GM23338 (cell line): ENCODE results near the gene BMP8B. TPM values are rescaled to one million over a fixed set of nuclear protein-coding genes. Genes with fewer than 3 reads are reported as not detected.
"Not testable (repeated sequence)": the region's sequence is repeated elsewhere in the genome, so short reads cannot be mapped to it uniquely, and the experiment has no call there.

Experiments
- ATAC-seq: fragments of 200-7000 bp; cut with Tn5 transposase; 3 replicates; pipeline ENCODE4 v1.9.1; 2020
- DNase-seq: peaks from one replicate; pipeline ENCODE4 v3.0.0-alpha.2; 2015; ENCODE audit warnings: low spot score
- H2AFZ ChIP-seq: fragments of 200-600 bp; sonication (generic); 2 replicates; pipeline ENCODE4 v1.8.0; 2016; ENCODE audit warnings: antibody characterized with exemption, mild to moderate bottlenecking, moderate library complexity
- H3F3A ChIP-seq: fragments of 200-600 bp; sonication (generic); replicated peaks from 2 replicates; pipeline ENCODE4 v1.8.0; 2017; ENCODE audit warnings: antibody characterized with exemption, mixed run types, low read depth
- H3K27ac ChIP-seq: fragments of 200-600 bp; sonication (generic); 2 replicates; pipeline ENCODE4 v1.6.1; 2016; ENCODE audit warnings: low read depth
- H3K27me3 ChIP-seq: fragments of 200-600 bp; sonication (generic); 2 replicates; pipeline ENCODE4 v1.8.0; 2016; ENCODE audit warnings: mild to moderate bottlenecking, mixed run types, moderate library complexity; ENCODE audit not compliant: insufficient read depth
- H3K36me3 ChIP-seq: fragments of 200-600 bp; sonication (generic); 2 replicates; pipeline ENCODE4 v1.8.0; 2016; ENCODE audit warnings: mild to moderate bottlenecking; ENCODE audit not compliant: insufficient read depth
- H3K4me1 ChIP-seq: fragments of 200-600 bp; sonication (generic); 2 replicates; pipeline ENCODE4 v1.8.0; 2016; ENCODE audit warnings: mild to moderate bottlenecking, moderate library complexity; ENCODE audit not compliant: insufficient read depth
- H3K4me2 ChIP-seq: fragments of 200-600 bp; sonication (generic); 2 replicates; pipeline ENCODE4 v1.7.1; 2017; ENCODE audit warnings: mixed run types
- H3K4me3 ChIP-seq: fragments of 200-600 bp; sonication (generic); 2 replicates; pipeline ENCODE4 v1.6.1; 2016; ENCODE audit warnings: mixed run types
- H3K79me2 ChIP-seq: fragments of 200-600 bp; sonication (generic); replicated peaks from 2 replicates; pipeline ENCODE4 v1.8.0; 2017; ENCODE audit warnings: mild to moderate bottlenecking; ENCODE audit not compliant: insufficient read depth
- H3K9me2 ChIP-seq: fragments of 200-600 bp; sonication (generic); 2 replicates; pipeline ENCODE4 v1.8.0; 2017; ENCODE audit not compliant: insufficient read depth
- H4K20me1 ChIP-seq: fragments of 200-600 bp; sonication (generic); replicated peaks from 2 replicates; pipeline ENCODE4 v1.8.0; 2017; ENCODE audit warnings: mild to moderate bottlenecking; ENCODE audit not compliant: insufficient read depth
- H3K27ac Mint-ChIP-seq: 2 replicates; pipeline ENCODE4 v1.8.0; 2020; ENCODE audit warnings: inconsistent platforms, mild to moderate bottlenecking, moderate library complexity, mixed read lengths
- H3K27me3 Mint-ChIP-seq: 3 replicates; pipeline ENCODE4 v1.8.0; 2022; ENCODE audit warnings: low read depth, mild to moderate bottlenecking, moderate library complexity, mixed read lengths, inconsistent platforms; ENCODE audit not compliant: insufficient read depth, poor library complexity
- H3K36me3 Mint-ChIP-seq: 3 replicates; pipeline ENCODE4 v1.8.0; 2021; ENCODE audit warnings: low read depth, mild to moderate bottlenecking, inconsistent platforms, moderate library complexity, mixed read lengths
- H3K4me1 Mint-ChIP-seq: 3 replicates; pipeline ENCODE4 v1.8.0; 2020; ENCODE audit warnings: mild to moderate bottlenecking, inconsistent platforms, mixed read lengths
- H3K4me3 Mint-ChIP-seq: 3 replicates; pipeline ENCODE4 v1.8.0; 2021; ENCODE audit warnings: moderate library complexity, mild to moderate bottlenecking, inconsistent platforms, mixed read lengths
- H3K9me3 Mint-ChIP-seq: 3 replicates; pipeline ENCODE4 v1.8.0; 2020; ENCODE audit warnings: moderate library complexity, mild to moderate bottlenecking, inconsistent platforms, mixed read lengths
- CTCF ChIP-seq, 2 experiments: fragments of 200-600 bp in 1 of 2; sonication (generic) in 1 of 2; conservative IDR thresholded peaks; 2 replicates each; pipeline versions ENCODE4 v1.5.1 to v1.6.1; 2016 to 2017; ENCODE audit warnings: antibody characterized with exemption in 2 of 2, low read depth in 2 of 2, mild to moderate bottlenecking in 2 of 2, moderate library complexity in 1 of 2
- EZH2 ChIP-seq: fragments of 200-600 bp; sonication (generic); IDR thresholded peaks from one replicate; pipeline ENCODE4 v1.8.0; 2017; ENCODE audit warnings: antibody characterized with exemption, mild to moderate bottlenecking, low read depth; ENCODE audit not compliant: unreplicated experiment
- JUNB ChIP-seq: IDR thresholded peaks from one replicate; pipeline ENCODE4 v1.6.1; 2016; ENCODE audit warnings: antibody characterized with exemption; ENCODE audit not compliant: unreplicated experiment
- POLR2AphosphoS5 ChIP-seq: IDR thresholded peaks from 2 replicates; pipeline ENCODE4 v1.6.1; 2016; ENCODE audit warnings: antibody characterized with exemption, low read depth
- REST ChIP-seq: IDR thresholded peaks from one replicate; pipeline ENCODE4 v1.6.1; 2018; ENCODE audit warnings: antibody characterized with exemption; ENCODE audit not compliant: unreplicated experiment
- ZNF114 ChIP-seq: fragments of 250-450 bp; sonication (Bioruptor Pico); IDR thresholded peaks from 2 replicates; pipeline ENCODE4 v1.5.0; 2020; ENCODE audit warnings: mild to moderate bottlenecking, moderate library complexity
- ZNF331 ChIP-seq: fragments of 250-450 bp; sonication (Bioruptor Pico); IDR thresholded peaks from 2 replicates; pipeline ENCODE4 v1.5.0; 2020; ENCODE audit warnings: low read depth, mild to moderate bottlenecking, moderate library complexity
- polyA plus RNA-seq: library from polyadenylated mRNA; unstranded; fragments of >200 nt; fragmentation: Nextera tagmentation; extraction: Ambion mirVana; gene quantifications from 2 replicates; pipeline ENCODE4 v1.2.1, GENCODE V29; 2016
- total RNA-seq: library from RNA; depleted of rRNA; stranded (reverse); fragments of >200 nt; shearing (Covaris generic); gene quantifications from 2 replicates; pipeline ENCODE4 v1.2.3, GENCODE V29; 2014
- TF ChIP-seq, protein P1 (sequence below): IDR thresholded peaks from 2 replicates; pipeline ENCODE4 v1.6.1; 2016; ENCODE audit warnings: antibody characterized with exemption

BMP8B gene
- total and polyA plus RNA-seq, 2 experiments from 2014 or later: 0.16 to 0.90 TPM

- peaks cover 6% of the 10 kb centered on the region; the same call in 2 of the 3 replicates for H3K4me1 Mint-ChIP-seq
Measured at GRCh38 chr1:39828734-39829133, 40.1 kb upstream of the BMP8B start.

DNA sequence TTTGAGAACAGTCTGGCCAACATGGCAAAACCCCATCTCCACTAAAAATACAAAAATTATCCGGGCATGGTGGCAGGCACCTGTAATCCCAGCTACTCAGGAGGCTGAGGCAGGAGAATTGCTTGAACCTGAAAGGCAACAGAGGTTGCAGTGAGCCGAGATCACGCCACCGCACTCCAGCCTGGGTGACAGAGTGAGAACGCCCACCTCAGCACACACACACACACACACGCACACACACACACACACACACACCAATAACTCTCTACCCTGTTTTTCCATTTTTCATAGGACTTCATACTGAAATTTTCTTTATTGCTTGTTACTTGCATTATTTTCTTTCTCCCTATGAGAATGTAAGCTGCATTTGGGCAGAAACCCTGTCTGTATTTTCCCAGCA lies 39.6 kb upstream of the BMP8B start:
- H4K20me1 ChIP-seq, H3K9me3 Mint-ChIP-seq, H3K4me1 Mint-ChIP-seq, H2AFZ ChIP-seq, H3K4me3 Mint-ChIP-seq, H3K4me3 ChIP-seq, DNase-seq, H3F3A ChIP-seq, ATAC-seq, H3K9me2 ChIP-seq, H3K27ac Mint-ChIP-seq, H3K27me3 ChIP-seq, H3K27me3 Mint-ChIP-seq, H3K79me2 ChIP-seq, H3K27ac ChIP-seq, H3K4me2 ChIP-seq, H3K36me3 Mint-ChIP-seq, H3K4me1 ChIP-seq, H3K36me3 ChIP-seq: not testable (repeated sequence)

More at GRCh38 chr1:39828734-39829133, 40.1 kb upstream of the BMP8B start:
- no peaks in the 10 kb centered on the region for H3K9me2 ChIP-seq
- H2AFZ ChIP-seq: no peak overlapping the region
- H4K20me1 ChIP-seq: no peaks in the 10 kb centered on the region
- H3K4me2 ChIP-seq: no peak overlapping the region
- H3K27me3 ChIP-seq: no peaks in the 10 kb centered on the region
- no peak overlapping the region for H3K27ac Mint-ChIP-seq
- peaks cover 5% of the 10 kb centered on the region for H3K27me3 Mint-ChIP-seq
- no peak overlapping the region for H3K4me3 ChIP-seq
- H3K79me2 ChIP-seq: no peaks in the 10 kb centered on the region
- no peaks in the 10 kb centered on the region for H3K36me3 ChIP-seq
- no peaks in the 10 kb centered on the region; the same call in 2 of the 3 replicates for H3K9me3 Mint-ChIP-seq
- DNase-seq (no peak), ATAC-seq (no peak)
- H3K4me1 ChIP-seq: peaks cover 3% of the 10 kb centered on the region; the same call in 1 of the 2 replicates
- no peak overlapping the region for H3K4me3 Mint-ChIP-seq
- no peak for TF ChIP-seq EZH2
- no peaks in the 10 kb centered on the region for H3K36me3 Mint-ChIP-seq
- H3K27ac ChIP-seq: no peak overlapping the region
- H3F3A ChIP-seq: no peaks in the 10 kb centered on the region

DNA sequence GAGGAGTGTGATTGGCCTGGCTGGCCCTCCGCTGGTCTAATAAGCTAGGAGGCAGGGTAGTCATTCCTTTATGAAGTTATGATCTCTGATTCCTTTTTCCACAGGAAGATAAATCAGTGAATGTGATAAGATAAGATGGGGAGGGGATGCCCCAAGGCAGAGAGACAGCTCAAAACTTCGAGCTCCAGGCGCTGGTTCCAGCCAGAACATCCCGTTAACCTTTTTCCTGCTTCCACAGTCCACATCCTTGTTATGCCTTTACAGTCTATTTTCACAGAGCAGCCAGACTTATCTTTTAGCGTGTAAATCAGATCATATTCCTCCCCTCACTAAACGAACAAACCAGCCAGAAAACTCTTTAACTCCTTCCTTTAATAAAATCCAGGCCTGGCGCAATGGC lies 38.5 kb upstream of the BMP8B start:
- no peaks in the 10 kb centered on the region for H3K36me3 Mint-ChIP-seq
- Histone ChIP-seq H3K4me1 (peaks cover 3% of the 10 kb centered on the region; the same call in 1 of the 2 replicates), H3K36me3 (no peaks in the 10 kb centered on the region), H2AFZ (peak overlapping the region; percentile 49; the same call in 1 of the 2 replicates), H4K20me1 (no peaks in the 10 kb centered on the region), H3K27me3 (no peaks in the 10 kb centered on the region), H3K79me2 (no peaks in the 10 kb centered on the region), H3K9me2 (no peaks in the 10 kb centered on the region), H3F3A (no peaks in the 10 kb centered on the region), H3K4me3 (no peak overlapping the region), H3K4me2 (no peak overlapping the region), H3K27ac (no peak overlapping the region)
- H3K9me3 Mint-ChIP-seq: no peaks in the 10 kb centered on the region; the same call in 2 of the 3 replicates
- TF ChIP-seq REST (no peak), CTCF (conservative IDR thresholded peaks at IDR 0.05; ENCODE audit: low read depth in 2 of 2) (no peak), JUNB (no peak), EZH2 (no peak), POLR2AphosphoS5 (no peak), ZNF114 (CRISPR knock-in tag) (no peak), ZNF331 (no peak)
- TF ChIP-seq, protein P1, sequence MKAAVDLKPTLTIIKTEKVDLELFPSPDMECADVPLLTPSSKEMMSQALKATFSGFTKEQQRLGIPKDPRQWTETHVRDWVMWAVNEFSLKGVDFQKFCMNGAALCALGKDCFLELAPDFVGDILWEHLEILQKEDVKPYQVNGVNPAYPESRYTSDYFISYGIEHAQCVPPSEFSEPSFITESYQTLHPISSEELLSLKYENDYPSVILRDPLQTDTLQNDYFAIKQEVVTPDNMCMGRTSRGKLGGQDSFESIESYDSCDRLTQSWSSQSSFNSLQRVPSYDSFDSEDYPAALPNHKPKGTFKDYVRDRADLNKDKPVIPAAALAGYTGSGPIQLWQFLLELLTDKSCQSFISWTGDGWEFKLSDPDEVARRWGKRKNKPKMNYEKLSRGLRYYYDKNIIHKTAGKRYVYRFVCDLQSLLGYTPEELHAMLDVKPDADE: no peak
- no peak overlapping the region for H3K4me3 Mint-ChIP-seq
- ATAC-seq (no peak), DNase-seq (no peak)
- peaks cover 6% of the 10 kb centered on the region; the same call in 2 of the 3 replicates for H3K4me1 Mint-ChIP-seq
- peaks cover 8% of the 10 kb centered on the region for H3K27me3 Mint-ChIP-seq
- no peak overlapping the region for H3K27ac Mint-ChIP-seq
